Measurements from ENCODE around the gene CD4. TPM values are rescaled to one million over a fixed set of nuclear protein-coding genes. Genes with fewer than 3 reads are reported as not detected.

Gene CD4
- total and polyA plus RNA-seq, 2 of the 4 experiments (the other 2 are of a cell fraction) = 5.7 to 15.0 TPM

DNA sequence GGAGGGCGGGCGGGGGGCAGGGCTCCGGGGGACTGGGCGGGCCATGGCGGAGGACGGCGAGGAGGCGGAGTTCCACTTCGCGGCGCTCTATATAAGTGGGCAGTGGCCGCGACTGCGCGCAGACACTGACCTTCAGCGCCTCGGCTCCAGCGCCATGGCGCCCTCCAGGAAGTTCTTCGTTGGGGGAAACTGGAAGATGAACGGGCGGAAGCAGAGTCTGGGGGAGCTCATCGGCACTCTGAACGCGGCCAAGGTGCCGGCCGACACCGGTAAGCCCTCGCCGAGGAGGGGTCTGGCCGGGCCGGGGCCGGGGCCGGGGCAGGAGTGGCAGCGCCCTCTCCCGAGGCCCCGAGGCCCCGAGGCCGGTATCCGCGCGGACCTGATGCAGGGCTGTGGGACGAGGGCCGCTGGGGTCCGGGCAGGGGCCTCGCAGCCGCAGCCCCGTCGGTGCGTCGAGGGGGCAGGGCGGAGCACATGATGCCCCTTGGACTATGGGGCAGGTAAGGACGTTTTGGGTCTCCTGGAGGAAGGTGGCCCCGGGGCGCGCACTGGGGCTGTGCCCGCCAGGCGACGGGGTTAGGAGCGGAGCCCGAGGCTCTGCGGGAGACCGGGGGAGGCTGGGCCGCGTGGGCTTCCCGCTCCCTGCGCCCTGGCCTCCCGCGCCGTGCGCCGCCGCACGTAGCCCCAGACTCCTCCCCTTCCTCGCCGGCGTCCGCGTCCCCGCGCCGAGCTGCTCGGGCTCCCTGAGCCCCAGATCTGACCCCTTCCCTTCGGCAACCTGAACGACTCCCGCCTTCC is 78.3 kb downstream of the CD4 start, which contains the start of gene TPI1:
Gene TPI1 (plus strand): TSS at position 119 of the 798 bp plus-strand sequence. CDS start 36 bp downstream, at position 155.
- Histone ChIP-seq H3K4me2 (ENCODE audit: low read depth, low read length) (peak within 1 kb of the TSS; percentile 95), H2BK20ac (ENCODE audit: low read depth, low read length) (peak within 1 kb of the TSS; percentile 24; the same call in 1 of the 2 replicates), H2AFZ (replicated peaks; ENCODE audit: low read length, poor library complexity) (peak within 1 kb of the TSS; percentile 95), H3K18ac (ENCODE audit: low read depth, low read length) (peak within 1 kb of the TSS; percentile 69), H3K9me1 (ENCODE audit: insufficient read depth, low read length) (0 out of 2 replicates have a peak, but pooled peaks cover 7% of the 10 kb centered on the region), H3K4me3 (ENCODE audit: insufficient read depth, low read depth, low read length) (peak within 1 kb of the TSS; percentile 87), H3K56ac (ENCODE audit: extremely low read depth, insufficient read depth, low read length) (peak within 1 kb of the TSS; percentile 91), H2AK5ac (ENCODE audit: low read depth, low read length) (peak within 1 kb of the TSS; percentile 97), H3K4ac (ENCODE audit: low read depth, low read length) (peak within 1 kb of the TSS; percentile 95), H3K14ac (replicated peaks; ENCODE audit: low read depth, low read length) (peak within 1 kb of the TSS; percentile 95), H2BK120ac (ENCODE audit: low read depth, low read length) (peak within 1 kb of the TSS; percentile 65), H3K23ac (ENCODE audit: low read depth, low read length) (peak within 1 kb of the TSS; percentile 97), H2BK5ac (ENCODE audit: low read depth, low read length, poor library complexity, severe bottlenecking) (peak within 1 kb of the TSS; percentile 95), H3K36me3 (ENCODE audit: control insufficient read depth, insufficient read depth, low read length) (peaks cover 52% of the 10 kb centered on the region), H2AK9ac (replicated peaks; ENCODE audit: low read depth, low read length, poor library complexity) (peak within 1 kb of the TSS; percentile 100), H3K4me1 (ENCODE audit: control insufficient read depth, insufficient read depth, low read length) (peaks cover 19% of the 10 kb centered on the region), H3K79me1 (ENCODE audit: low read depth in 1 of 2, low read length in 2 of 2) (peaks cover 23 to 51% of the 10 kb centered on the region in 2 experiments), H3K27ac (ENCODE audit: insufficient read depth, low read length) (peak within 1 kb of the TSS; percentile 97), H4K8ac (ENCODE audit: low read depth in 2 of 2, low read length in 2 of 2) (peak within 1 kb of the TSS; percentile 92 to 93), H4K20me1 (ENCODE audit: insufficient read depth, low read length) (peaks cover 48% of the 10 kb centered on the region), H3K9ac (ENCODE audit: low read depth, low read length) (peak within 1 kb of the TSS; percentile 100), H3K9me3 (ENCODE audit: control insufficient read depth, insufficient read depth, low read length) (no peaks in the 10 kb centered on the region), H4K5ac (ENCODE audit: low read depth, low read length) (peak within 1 kb of the TSS; percentile 92), H2BK15ac (ENCODE audit: low read depth, low read length) (0 out of 3 replicates have a peak within 1 kb of the TSS, but pooled peaks have one; percentile 50), H3K27me3 (ENCODE audit: control insufficient read depth, insufficient read depth, low read length) (no peaks in the 10 kb centered on the region), H4K91ac (ENCODE audit: insufficient read depth, low read depth, low read length) (peak within 1 kb of the TSS; percentile 84)
- in situ Hi-C loops (cut with MboI; ENCODE audit: low sequenced_read_pairs) = loop anchor here (5.0 kb wide), 1 partner anchor 95 kb away; no protein-coding TSS in a partner anchor
- ChIA-PET POLR2A (ENCODE audit: unreplicated experiment) (interaction anchor here (1.1 to 1.9 kb wide), 2 partner anchors 15 to 38 kb away, joined by 3 to 6 read pairs; partner anchors contain the start of gene USP5), CTCF (no interaction called here)
- peak; percentile 74 for TF ChIP-seq MXI1 (IDR thresholded peaks at IDR 0.05; ENCODE audit: borderline replicate concordance, low read depth, low read length)
- no peak for TF ChIP-seq RCOR1 (IDR thresholded peaks at IDR 0.05; ENCODE audit: insufficient replicate concordance, low read length)
- TF ChIP-seq, protein P1, sequence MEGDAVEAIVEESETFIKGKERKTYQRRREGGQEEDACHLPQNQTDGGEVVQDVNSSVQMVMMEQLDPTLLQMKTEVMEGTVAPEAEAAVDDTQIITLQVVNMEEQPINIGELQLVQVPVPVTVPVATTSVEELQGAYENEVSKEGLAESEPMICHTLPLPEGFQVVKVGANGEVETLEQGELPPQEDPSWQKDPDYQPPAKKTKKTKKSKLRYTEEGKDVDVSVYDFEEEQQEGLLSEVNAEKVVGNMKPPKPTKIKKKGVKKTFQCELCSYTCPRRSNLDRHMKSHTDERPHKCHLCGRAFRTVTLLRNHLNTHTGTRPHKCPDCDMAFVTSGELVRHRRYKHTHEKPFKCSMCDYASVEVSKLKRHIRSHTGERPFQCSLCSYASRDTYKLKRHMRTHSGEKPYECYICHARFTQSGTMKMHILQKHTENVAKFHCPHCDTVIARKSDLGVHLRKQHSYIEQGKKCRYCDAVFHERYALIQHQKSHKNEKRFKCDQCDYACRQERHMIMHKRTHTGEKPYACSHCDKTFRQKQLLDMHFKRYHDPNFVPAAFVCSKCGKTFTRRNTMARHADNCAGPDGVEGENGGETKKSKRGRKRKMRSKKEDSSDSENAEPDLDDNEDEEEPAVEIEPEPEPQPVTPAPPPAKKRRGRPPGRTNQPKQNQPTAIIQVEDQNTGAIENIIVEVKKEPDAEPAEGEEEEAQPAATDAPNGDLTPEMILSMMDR (conservative IDR thresholded peaks at IDR 0.05; ENCODE audit: low read depth, low read length) = no peak
- TF ChIP-seq MAZ (IDR thresholded peaks at IDR 0.05; ENCODE audit: borderline replicate concordance, low read depth, low read length) = 0 out of 2 replicates have a peak, but pooled peaks have one; percentile 17
- TF ChIP-seq POLR2A (IDR thresholded peaks at IDR 0.05; ENCODE audit: low read depth, low read length) = peak; percentile 99
- TF ChIP-seq CHD1 (IDR thresholded peaks at IDR 0.05; ENCODE audit: low read depth, low read length) = 0 out of 2 replicates have a peak, but pooled peaks have one; percentile 35
- no peak for TF ChIP-seq CEBPB (IDR thresholded peaks at IDR 0.05; ENCODE audit: low read depth, low read length)
- TF ChIP-seq NFE2L2 (IDR thresholded peaks at IDR 0.05; ENCODE audit: low read depth, low read length) = no peak
- dilution Hi-C loops (cut with HindIII; ENCODE audit: low sequenced_read_pairs, unreplicated experiment) = no loop called here
- no TSS peak for BruUV-seq (replicated peaks)
- ATAC-seq (ENCODE audit: low read depth) (peak; percentile 82), DNase-seq (peak; percentile 74)
- intact Hi-C loops (cut with micrococcal nuclease) = loop anchor here (2.0 to 5.0 kb wide), 3 partner anchors 15 to 770 kb away; partner anchors contain the start of genes RNU7-1 and USP5
- WGBS, 2 experiments (ENCODE audit: extremely low coverage in 2 of 2, insufficient read length in 1 of 2) = 0% methylated on average over 39 of the region's 86 CpGs; no CpG with 5 or more reads in 1 of the 2 experiments
